Activated effector memory CD4-positive, alpha-beta T cell treated with anti-CD3 and anti-CD28 coated beads, Interleukin-2, amount 50 U/mL, for 16 hours (primary cell): ENCODE data around the gene VAV1.

Experiments used
- DNase-seq: peaks from one replicate; pipeline ENCODE4 v3.0.0-alpha.2; 2020

Gene VAV1

GRCh38 chr19:6772028-6772865, at the start of gene VAV1:
Gene VAV1 (plus strand): TSS chr19:6772708. CDS start chr19:6772808, 100 bp downstream.
- peak; percentile 90 for DNase-seq

GRCh38 chr19:6723108-6723618, 49.3 kb upstream of the VAV1 start:
- DNase-seq: no peak

- DNase-seq: no peak
Observed at GRCh38 chr19:6723738-6724137, 48.8 kb upstream of the VAV1 start.

- no peak for DNase-seq
Observed at GRCh38 chr19:6724631-6725492, 47.6 kb upstream of the VAV1 start.

- DNase-seq: no peak
Observed at GRCh38 chr19:6725513-6726231, 46.8 kb upstream of the VAV1 start.

GRCh38 chr19:6728346-6728745, 44.2 kb upstream of the VAV1 start:
- DNase-seq: no peak

- no peak for DNase-seq
Observed at GRCh38 chr19:6729573-6730152, 42.8 kb upstream of the VAV1 start.

- peak; percentile 71 for DNase-seq
Observed at GRCh38 chr19:6730153-6730804, 42.2 kb upstream of the VAV1 start.

- no peak for DNase-seq
Observed at GRCh38 chr19:6730941-6731670, 41.4 kb upstream of the VAV1 start.

- no peak for DNase-seq
Observed at GRCh38 chr19:6731822-6732221, 40.7 kb upstream of the VAV1 start.

GRCh38 chr19:6732803-6733337, 39.6 kb upstream of the VAV1 start:
- DNase-seq: no peak

GRCh38 chr19:6733338-6734095, 39.0 kb upstream of the VAV1 start:
- no peak for DNase-seq

- no peak for DNase-seq
Observed at GRCh38 chr19:6734096-6734696, 38.3 kb upstream of the VAV1 start.

GRCh38 chr19:6735181-6735911, 37.2 kb upstream of the VAV1 start:
- no peak for DNase-seq

- DNase-seq: peak; percentile 89
Observed at GRCh38 chr19:6736169-6736916, 36.2 kb upstream of the VAV1 start.

GRCh38 chr19:6736917-6737283, 35.6 kb upstream of the VAV1 start:
- DNase-seq: no peak

GRCh38 chr19:6737284-6737872, 35.1 kb upstream of the VAV1 start, which contains the start of gene GPR108:
Gene GPR108 (minus strand): TSS chr19:6737580. CDS start chr19:6737576, 4 bp downstream.
- DNase-seq: peak; percentile 100
